ENCODE measurements around the gene SPTBN4.

The SPTBN4 gene

DNA sequence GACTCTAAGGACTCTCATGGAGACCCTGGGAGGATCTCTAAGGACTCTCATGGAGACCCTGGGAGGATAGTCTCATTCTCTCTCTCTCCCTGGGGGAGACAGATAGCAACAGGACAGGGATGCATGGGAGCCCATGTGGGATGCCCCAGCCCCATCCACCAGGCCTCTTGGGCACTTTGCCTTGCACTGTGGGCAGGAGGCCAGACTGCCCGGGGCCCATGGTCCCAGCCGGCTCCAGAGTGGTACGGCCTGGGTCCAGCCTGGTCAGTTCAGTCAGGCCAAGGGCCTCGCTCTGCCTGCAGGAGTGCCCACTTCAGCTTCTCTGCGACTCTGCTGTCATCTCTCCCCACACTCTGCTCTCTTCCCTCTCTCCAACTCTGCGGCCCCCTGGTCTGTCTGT is 61.3 kb downstream of the SPTBN4 start:
- Histone ChIP-seq H3K4ac (ENCODE audit: low read length) (no peak overlapping the region), H2AFZ (ENCODE audit: low read length) (no peak overlapping the region), H3K4me2 (ENCODE audit: insufficient read depth, low read length, poor library complexity, severe bottlenecking) (no peak overlapping the region), H3K4me1 (ENCODE audit: control insufficient read depth in 2 of 2, insufficient read depth in 1 of 2, low read depth in 1 of 2, low read length in 2 of 2) (peaks cover 9 to 12% of the 10 kb centered on the region in 2 donors), H2BK15ac (ENCODE audit: low read length) (no peak overlapping the region), H3K18ac (ENCODE audit: low read length) (peak overlapping the region; percentile 33), H2AK5ac (ENCODE audit: low read depth, low read length) (peak overlapping the region; percentile 88), H3K9ac (ENCODE audit: low read depth, low read length, poor library complexity) (no peak overlapping the region), H4K8ac (ENCODE audit: low read depth, low read length) (no peak overlapping the region), H2BK5ac (ENCODE audit: low read length) (no peak overlapping the region), H3K4me3 (ENCODE audit: low read length in 2 of 2) (no peak overlapping the region), H3K27ac (replicated peaks; ENCODE audit: low read length) (no peak overlapping the region), H3K79me1 (ENCODE audit: low read depth, low read length) (no peaks in the 10 kb centered on the region), H3K27me3 (ENCODE audit: control insufficient read depth in 3 of 3, insufficient read depth in 3 of 3, low read depth in 1 of 3, low read length in 3 of 3) (peaks cover 0 to 8% (median 5%) of the 10 kb centered on the region in 3 experiments), H3K36me3 (replicated peaks in 1 of 2; ENCODE audit: control insufficient read depth in 2 of 2, insufficient read depth in 2 of 2, low read length in 2 of 2) (no peaks in the 10 kb centered on the region), H2BK120ac (ENCODE audit: low read depth, low read length) (no peak overlapping the region), H2BK12ac (ENCODE audit: low read length) (no peak overlapping the region), H3K9me3 (replicated peaks in 1 of 2; ENCODE audit: control insufficient read depth in 2 of 2, insufficient read depth in 1 of 2, low read depth in 1 of 2, low read length in 2 of 2) (no peaks in the 10 kb centered on the region), H4K91ac (ENCODE audit: low read depth, low read length, poor library complexity) (no peak overlapping the region), H3K23ac (ENCODE audit: low read depth, low read length, poor library complexity) (no peak overlapping the region), H3K14ac (ENCODE audit: low read length) (no peak overlapping the region)
- DNase-seq (ENCODE audit: low spot score): no peak
- WGBS, 2 donors (ENCODE audit: extremely low coverage in 2 of 2, insufficient read length in 2 of 2, insufficient replicate concordance in 1 of 2): no CpG with 5 or more reads among the region's 6 CpGs

DNA sequence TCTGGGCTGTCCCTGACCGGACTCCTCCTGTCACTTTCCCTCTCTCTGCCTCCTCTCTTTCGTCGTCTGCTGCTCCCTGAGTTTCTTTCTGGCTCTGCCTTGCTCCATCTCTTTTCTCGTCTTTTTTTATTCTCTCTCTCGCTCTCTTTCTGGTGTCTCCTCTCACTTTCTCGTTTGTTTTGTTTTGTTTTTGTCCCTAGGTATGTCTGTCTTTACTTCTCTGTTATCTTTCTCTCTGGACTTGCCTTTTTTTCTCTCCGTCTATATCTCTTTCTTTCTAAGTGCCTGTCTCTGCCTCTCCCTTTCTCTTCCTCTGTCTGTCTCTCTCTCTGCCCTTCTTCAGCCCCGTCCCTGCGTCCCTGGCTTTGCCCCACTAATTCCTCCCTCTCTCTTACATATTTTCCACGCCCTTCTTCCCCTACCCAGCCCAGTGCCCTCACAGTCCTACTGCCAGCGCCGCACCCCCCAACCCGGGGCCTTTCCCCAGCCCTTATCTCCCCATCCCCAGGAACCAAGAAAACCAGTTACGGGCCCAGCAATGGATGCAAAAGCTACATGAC is 61.8 kb downstream of the SPTBN4 start:
- Histone ChIP-seq H3K4ac (ENCODE audit: low read length) (no peak overlapping the region), H2BK5ac (ENCODE audit: low read length) (no peak overlapping the region), H3K14ac (ENCODE audit: low read length) (no peak overlapping the region), H3K23ac (ENCODE audit: low read depth, low read length, poor library complexity) (no peak overlapping the region), H3K18ac (ENCODE audit: low read length) (peak overlapping the region; percentile 33), H4K8ac (ENCODE audit: low read depth, low read length) (no peak overlapping the region), H3K36me3 (replicated peaks in 1 of 2; ENCODE audit: control insufficient read depth in 2 of 2, insufficient read depth in 2 of 2, low read length in 2 of 2) (no peaks in the 10 kb centered on the region), H3K79me1 (ENCODE audit: low read depth, low read length) (no peaks in the 10 kb centered on the region), H3K9me3 (replicated peaks in 1 of 2; ENCODE audit: control insufficient read depth in 2 of 2, insufficient read depth in 1 of 2, low read depth in 1 of 2, low read length in 2 of 2) (no peaks in the 10 kb centered on the region), H3K4me2 (ENCODE audit: insufficient read depth, low read length, poor library complexity, severe bottlenecking) (no peak overlapping the region), H3K27me3 (ENCODE audit: control insufficient read depth in 3 of 3, insufficient read depth in 3 of 3, low read depth in 1 of 3, low read length in 3 of 3) (peaks cover 0 to 8% (median 5%) of the 10 kb centered on the region in 3 experiments), H3K27ac (replicated peaks; ENCODE audit: low read length) (no peak overlapping the region), H2BK12ac (ENCODE audit: low read length) (no peak overlapping the region), H2AFZ (ENCODE audit: low read length) (no peak overlapping the region), H4K91ac (ENCODE audit: low read depth, low read length, poor library complexity) (no peak overlapping the region), H2BK120ac (ENCODE audit: low read depth, low read length) (no peak overlapping the region), H3K4me1 (ENCODE audit: control insufficient read depth in 2 of 2, insufficient read depth in 1 of 2, low read depth in 1 of 2, low read length in 2 of 2) (peaks cover 9 to 10% of the 10 kb centered on the region in 2 donors), H3K4me3 (ENCODE audit: low read length in 2 of 2) (no peak overlapping the region), H3K9ac (ENCODE audit: low read depth, low read length, poor library complexity) (no peak overlapping the region), H2BK15ac (ENCODE audit: low read length) (no peak overlapping the region), H2AK5ac (ENCODE audit: low read depth, low read length) (peak overlapping the region; percentile 88)
- DNase-seq (ENCODE audit: low spot score): no peak
- no CpG with 5 or more reads among the region's 14 CpGs for WGBS, 2 donors (ENCODE audit: extremely low coverage in 2 of 2, insufficient read length in 2 of 2, insufficient replicate concordance in 1 of 2)

DNA sequence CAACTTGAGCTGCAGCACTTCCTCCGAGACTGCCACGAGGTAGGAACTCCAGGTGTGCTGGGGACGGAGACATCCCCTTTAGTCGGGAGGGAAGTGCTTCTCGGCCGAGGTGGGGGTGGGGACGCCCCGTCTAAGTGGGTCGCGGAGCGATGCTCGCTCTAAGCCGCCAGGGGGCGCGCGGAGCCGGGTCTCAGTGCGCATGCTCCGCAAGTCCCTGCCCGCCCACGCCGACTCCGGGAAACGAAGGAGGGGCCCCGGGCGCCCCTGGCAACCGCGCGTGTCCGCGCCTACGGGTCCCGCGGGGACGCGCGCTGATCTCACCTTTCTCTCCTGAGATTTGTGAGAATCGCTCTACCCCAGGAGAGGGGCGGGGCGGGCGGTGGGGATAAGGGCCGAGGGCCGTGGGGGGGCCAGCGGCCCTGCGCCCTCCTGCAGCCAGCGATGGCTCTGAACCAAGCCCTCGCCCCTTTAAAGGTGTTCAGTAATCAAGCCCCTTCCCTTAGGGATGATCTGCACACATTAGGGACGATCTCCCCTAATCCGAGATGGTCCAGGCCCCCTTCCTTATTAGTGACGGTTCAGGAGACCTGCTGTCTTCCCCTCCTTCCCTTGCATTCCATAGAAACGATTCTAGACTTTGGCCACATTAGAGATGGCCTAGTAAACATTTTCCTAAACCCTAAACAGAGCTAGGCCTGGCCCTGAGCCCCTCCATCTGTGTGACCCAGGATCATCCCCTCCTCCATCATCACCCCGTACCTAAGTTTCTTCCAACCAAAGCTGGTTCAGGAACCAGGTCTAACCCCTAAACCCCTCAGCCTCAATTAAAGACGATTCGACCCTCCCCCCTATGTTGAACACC is 62.5 kb downstream of the SPTBN4 start:
- H2BK5ac ChIP-seq (ENCODE audit: low read length): no peak overlapping the region
- no peak overlapping the region for H2BK12ac ChIP-seq (ENCODE audit: low read length)
- H2AK5ac ChIP-seq (ENCODE audit: low read depth, low read length): peak overlapping the region; percentile 74
- no peaks in the 10 kb centered on the region for H3K9me3 ChIP-seq (replicated peaks in 1 of 2; ENCODE audit: control insufficient read depth in 2 of 2, insufficient read depth in 1 of 2, low read depth in 1 of 2, low read length in 2 of 2)
- H2AFZ ChIP-seq (ENCODE audit: low read length): peak overlapping the region; percentile 92
- no peaks in the 10 kb centered on the region for H3K79me1 ChIP-seq (ENCODE audit: low read depth, low read length)
- no peak overlapping the region for H3K9ac ChIP-seq (ENCODE audit: low read depth, low read length, poor library complexity)
- no peak overlapping the region for H2BK15ac ChIP-seq (ENCODE audit: low read length)
- peak overlapping the region; percentile 56 for H3K27ac ChIP-seq (replicated peaks; ENCODE audit: low read length)
- peak; percentile 87 for DNase-seq (ENCODE audit: low spot score)
- no peak overlapping the region for H4K8ac ChIP-seq (ENCODE audit: low read depth, low read length)
- peak overlapping the region; percentile 24 for H3K18ac ChIP-seq (ENCODE audit: low read length)
- H4K91ac ChIP-seq (ENCODE audit: low read depth, low read length, poor library complexity): no peak overlapping the region
- no peak overlapping the region for H3K23ac ChIP-seq (ENCODE audit: low read depth, low read length, poor library complexity)
- H3K27me3 ChIP-seq (ENCODE audit: control insufficient read depth in 3 of 3, insufficient read depth in 3 of 3, low read depth in 1 of 3, low read length in 3 of 3): peaks cover 0 to 8% (median 5%) of the 10 kb centered on the region in 3 experiments
- H3K36me3 ChIP-seq (replicated peaks in 1 of 2; ENCODE audit: control insufficient read depth in 2 of 2, insufficient read depth in 2 of 2, low read length in 2 of 2): no peaks in the 10 kb centered on the region
- no peak overlapping the region for H2BK120ac ChIP-seq (ENCODE audit: low read depth, low read length)
- no peak overlapping the region for H3K14ac ChIP-seq (ENCODE audit: low read length)
- peak overlapping the region; percentile 63 for H3K4me2 ChIP-seq (ENCODE audit: insufficient read depth, low read length, poor library complexity, severe bottlenecking)
- WGBS, 2 donors (ENCODE audit: extremely low coverage in 2 of 2, insufficient read length in 2 of 2, insufficient replicate concordance in 1 of 2): no CpG with 5 or more reads among the region's 54 CpGs
- no peak overlapping the region for H3K4ac ChIP-seq (ENCODE audit: low read length)
- peaks cover 9 to 10% of the 10 kb centered on the region in 2 donors for H3K4me1 ChIP-seq (ENCODE audit: control insufficient read depth in 2 of 2, insufficient read depth in 1 of 2, low read depth in 1 of 2, low read length in 2 of 2)
- peak overlapping the region; percentile 39 to 75 for H3K4me3 ChIP-seq (ENCODE audit: low read length in 2 of 2)

Measured in neuronal stem cell (in vitro differentiated cells).